Measurements from ENCODE around the gene CACNA1C. TPM values are rescaled to one million over a fixed set of nuclear protein-coding genes. Genes with fewer than 3 reads are reported as not detected.

CACNA1C gene
- total RNA-seq, 4 donors from 2014 or later: 2.9 to 5.3 (median 4.3) TPM

GRCh38 chr12:2408262-2408661, 355.5 kb downstream of the CACNA1C start:
- TF ChIP-seq CTCF (IDR thresholded peaks at IDR 0.05; ENCODE audit: low read depth): no peak

GRCh38 chr12:2409656-2410265, 357.0 kb downstream of the CACNA1C start:
- TF ChIP-seq CTCF (IDR thresholded peaks at IDR 0.05; ENCODE audit: low read depth): no peak

GRCh38 chr12:2410496-2410895, 357.7 kb downstream of the CACNA1C start:
- TF ChIP-seq CTCF (IDR thresholded peaks at IDR 0.05; ENCODE audit: low read depth): no peak

- TF ChIP-seq CTCF (IDR thresholded peaks at IDR 0.05; ENCODE audit: low read depth): no peak
Observed at GRCh38 chr12:2411011-2411410, 358.2 kb downstream of the CACNA1C start.

- no peak for TF ChIP-seq CTCF (IDR thresholded peaks at IDR 0.05; ENCODE audit: low read depth)
Observed at GRCh38 chr12:2411616-2412304, 359.0 kb downstream of the CACNA1C start.

GRCh38 chr12:2412305-2412643, 359.5 kb downstream of the CACNA1C start:
- TF ChIP-seq CTCF (IDR thresholded peaks at IDR 0.05; ENCODE audit: low read depth): no peak

- no peak for TF ChIP-seq CTCF (IDR thresholded peaks at IDR 0.05; ENCODE audit: low read depth)
Observed at GRCh38 chr12:2413301-2413700, 360.5 kb downstream of the CACNA1C start.
